Activated CD8-positive, alpha-beta memory T cell treated with anti-CD3 and anti-CD28 coated beads for 4 hours (primary cell): ENCODE measurements around the gene ARMC9.

Experiments used
- DNase-seq, 2 donors: peaks; one replicate each; pipeline ENCODE4 v3.0.0-alpha.2; 2020; ENCODE audit warnings: low read depth in 2 of 2

The ARMC9 gene

GRCh38 chr2:231415029-231415428, 216.6 kb downstream of the ARMC9 start:
- DNase-seq: no peak

DNA sequence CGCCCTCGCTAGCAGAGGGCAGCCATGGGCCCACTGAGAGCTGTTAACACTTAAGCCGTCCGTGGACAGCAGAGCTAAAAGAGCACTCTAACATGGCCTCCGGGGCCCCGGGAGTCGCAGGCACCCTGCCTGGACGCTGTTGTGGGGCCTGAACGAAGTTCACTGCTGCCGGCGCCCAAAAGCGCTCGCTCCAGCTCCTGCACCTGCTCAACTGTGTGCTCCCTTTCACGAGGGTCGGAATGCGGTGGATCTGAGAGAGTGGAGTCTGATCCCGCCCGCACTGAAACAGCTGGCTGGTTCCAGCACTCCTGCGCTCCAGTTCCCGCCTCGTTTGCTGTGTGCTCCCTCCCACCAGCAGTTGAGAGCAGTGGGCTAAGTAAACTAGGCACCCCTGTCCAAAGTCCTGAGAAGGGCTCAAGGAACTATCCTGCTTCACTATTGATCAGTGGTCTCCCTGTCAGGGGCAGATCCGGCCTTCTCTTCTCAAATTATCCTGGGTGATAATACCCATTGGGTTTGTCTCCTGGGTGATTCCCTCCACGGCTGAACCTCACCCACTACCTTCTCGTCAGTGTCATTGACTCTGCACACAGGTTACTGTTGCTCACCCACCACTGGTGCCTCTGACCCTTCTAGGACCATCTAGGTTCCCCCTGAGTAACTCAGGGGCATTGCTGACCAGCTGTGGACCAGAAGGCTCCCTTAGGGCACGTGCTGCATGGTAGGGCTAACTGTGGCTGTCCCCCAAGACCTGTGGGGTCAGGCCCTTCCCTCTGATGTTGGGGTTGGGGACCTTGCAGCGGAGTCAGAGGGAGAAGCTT, 220.6 kb downstream of the ARMC9 start:
- DNase-seq: no peak

DNA sequence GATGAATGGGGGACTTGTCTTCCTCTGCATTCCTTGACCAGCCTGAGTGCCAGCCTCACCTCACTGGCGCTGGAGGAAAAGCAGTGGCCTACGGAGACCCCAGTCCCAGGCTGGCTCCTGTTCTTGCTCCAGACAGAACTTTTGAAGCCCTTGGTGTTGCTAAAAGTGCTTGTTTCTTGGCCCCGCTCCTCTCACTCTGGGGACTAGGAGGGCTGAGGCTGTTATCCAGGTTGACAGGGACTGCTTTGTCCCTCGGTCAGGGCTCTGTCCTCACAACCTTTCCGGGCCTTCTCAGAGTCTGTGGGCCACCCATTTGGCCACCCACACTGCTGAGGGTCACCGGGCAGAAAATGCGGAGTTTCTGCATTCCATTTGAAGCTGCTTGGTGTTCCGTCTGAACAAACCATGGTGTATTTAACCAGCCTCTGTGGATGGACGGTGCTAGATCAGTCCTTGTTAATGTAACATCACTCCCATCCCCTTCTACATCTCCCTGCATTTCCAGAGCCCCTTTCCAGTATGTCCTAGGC, 222.7 kb downstream of the ARMC9 start:
- DNase-seq: no peak

DNA sequence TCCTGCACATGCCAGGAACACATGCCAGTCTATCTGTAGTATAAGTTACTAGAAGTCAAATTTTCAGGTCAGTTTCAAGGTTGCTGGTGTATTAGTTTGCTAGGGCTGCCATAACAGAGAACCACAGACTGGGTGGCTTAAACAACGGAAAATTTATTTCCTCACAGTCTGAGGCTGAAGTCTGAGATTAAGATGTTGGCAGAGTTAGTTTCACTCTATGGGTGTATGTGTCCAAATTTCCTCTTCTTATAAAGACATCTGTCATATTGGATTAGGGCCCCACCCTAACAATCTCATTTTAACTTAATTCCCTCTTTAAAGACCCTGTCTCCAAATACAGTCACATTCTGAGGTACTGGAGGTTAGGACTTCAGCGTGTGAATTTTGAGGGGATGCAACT, 223.6 kb downstream of the ARMC9 start:
- DNase-seq: no peak

DNA sequence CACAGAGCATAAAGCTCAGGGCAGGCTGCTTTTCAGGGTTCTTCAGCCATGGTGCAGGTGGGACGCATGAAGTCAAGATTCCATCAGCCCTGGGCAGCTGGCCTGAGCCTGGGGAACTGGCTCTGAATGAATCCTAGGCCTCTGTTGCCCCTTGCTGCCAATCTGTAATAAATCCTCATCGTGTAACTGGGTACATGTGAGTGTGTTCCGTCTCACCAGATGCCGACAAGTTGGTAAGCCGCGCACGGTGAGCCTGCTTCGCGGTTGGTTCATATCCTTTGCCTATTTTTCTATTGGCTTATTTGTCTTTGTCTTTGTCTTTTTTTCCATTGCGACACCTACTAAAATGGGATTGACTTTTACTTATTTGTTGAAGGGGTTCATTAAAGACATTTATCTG, 224.7 kb downstream of the ARMC9 start:
- DNase-seq: no peak
